ENCODE results near the gene PLIN5. TPM values are rescaled to one million over a fixed set of nuclear protein-coding genes. Genes with fewer than 3 reads are reported as not detected.

The PLIN5 gene
- total RNA-seq, 2 experiments from 2014 or later: 0.32 to 0.56 TPM

GRCh38 chr19:4523306-4524110, 11.5 kb downstream of the PLIN5 start:
- Mint-ChIP-seq H3K4me3 (no peak overlapping the region), H3K9me3 (no peaks in the 10 kb centered on the region), H3K27me3 (peaks cover 4% of the 10 kb centered on the region), H3K27ac (no peak overlapping the region), H3K4me1 (no peaks in the 10 kb centered on the region), H3K36me3 (no peaks in the 10 kb centered on the region)
- DNase-seq: no peak

- H3K4me3 Mint-ChIP-seq: no peak overlapping the region
- no peak overlapping the region for H3K27ac Mint-ChIP-seq
- no peak for DNase-seq
- H3K36me3 Mint-ChIP-seq: no peaks in the 10 kb centered on the region
- H3K27me3 Mint-ChIP-seq: peaks cover 4% of the 10 kb centered on the region
- no peaks in the 10 kb centered on the region for H3K4me1 Mint-ChIP-seq
- H3K9me3 Mint-ChIP-seq: no peaks in the 10 kb centered on the region
Observed at GRCh38 chr19:4522291-4523002, 12.6 kb downstream of the PLIN5 start.

GRCh38 chr19:4521888-4522242, 13.2 kb downstream of the PLIN5 start:
- H3K9me3 Mint-ChIP-seq: no peaks in the 10 kb centered on the region
- H3K27me3 Mint-ChIP-seq: peaks cover 4% of the 10 kb centered on the region
- no peak overlapping the region for H3K4me3 Mint-ChIP-seq
- no peak overlapping the region for H3K27ac Mint-ChIP-seq
- no peaks in the 10 kb centered on the region for H3K36me3 Mint-ChIP-seq
- no peaks in the 10 kb centered on the region for H3K4me1 Mint-ChIP-seq
- DNase-seq: no peak

- no peak overlapping the region for H3K4me3 Mint-ChIP-seq
- peaks cover 4% of the 10 kb centered on the region for H3K27me3 Mint-ChIP-seq
- no peak overlapping the region for H3K27ac Mint-ChIP-seq
- DNase-seq: no peak
- no peaks in the 10 kb centered on the region for H3K4me1 Mint-ChIP-seq
- H3K9me3 Mint-ChIP-seq: no peaks in the 10 kb centered on the region
- H3K36me3 Mint-ChIP-seq: no peaks in the 10 kb centered on the region
Observed at GRCh38 chr19:4521170-4521887, 13.7 kb downstream of the PLIN5 start.

DNA sequence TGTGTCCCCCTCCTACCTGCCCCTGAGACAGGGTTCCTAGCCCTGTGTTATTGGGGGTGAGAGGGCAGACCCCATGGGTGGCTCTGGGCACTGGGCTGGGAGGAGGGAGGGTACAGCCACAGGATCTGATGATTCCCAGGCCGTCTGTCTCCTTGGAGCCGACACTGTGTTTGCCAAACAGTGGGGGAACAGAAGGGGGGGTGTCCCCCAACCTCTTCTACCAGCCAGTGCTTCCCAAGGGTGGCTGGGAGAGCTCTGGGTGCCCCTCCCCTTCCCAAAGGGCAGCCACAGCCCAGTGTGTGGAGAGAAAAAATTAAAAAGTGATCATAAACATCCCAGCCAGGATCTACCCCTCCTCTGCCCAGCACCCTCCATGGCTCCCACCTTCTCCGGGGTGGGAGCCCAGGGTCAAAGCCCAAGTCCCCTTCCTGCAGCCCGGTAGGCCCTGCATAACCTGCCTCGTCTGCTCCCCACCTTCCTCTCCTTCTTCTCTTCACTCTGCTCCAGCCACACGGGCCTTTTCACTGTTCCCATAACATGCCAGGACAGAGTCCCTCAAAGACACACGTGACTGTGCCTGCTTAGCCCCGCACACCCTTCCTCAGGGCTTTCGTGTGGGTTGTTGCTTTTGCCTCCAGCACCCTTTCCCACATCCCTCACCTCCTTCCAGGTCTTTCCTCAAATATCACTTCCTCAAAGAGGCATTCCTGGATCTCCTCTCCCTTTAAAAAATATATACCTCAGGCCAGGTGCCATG, 15.3 kb downstream of the PLIN5 start:
- Mint-ChIP-seq H3K27ac (no peak overlapping the region), H3K4me3 (no peak overlapping the region), H3K36me3 (no peaks in the 10 kb centered on the region), H3K9me3 (no peaks in the 10 kb centered on the region), H3K27me3 (peaks cover 4% of the 10 kb centered on the region), H3K4me1 (no peaks in the 10 kb centered on the region)
- DNase-seq: no peak

DNA sequence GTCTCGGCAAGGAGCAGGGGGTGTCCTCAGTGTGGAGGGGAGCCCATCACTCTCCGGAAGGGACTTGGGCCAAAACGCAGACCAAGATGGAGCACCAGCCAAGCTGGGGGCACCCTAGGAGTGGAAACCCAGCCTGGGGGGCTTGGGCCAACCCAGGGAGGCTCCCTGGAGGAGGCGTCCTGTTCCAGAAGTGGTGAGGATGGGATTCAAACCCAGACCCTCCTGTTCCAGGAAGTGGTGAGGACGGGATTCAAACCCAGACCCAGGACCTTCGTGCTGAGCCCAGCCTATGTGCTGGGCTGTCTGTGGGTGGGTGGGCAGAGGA, 15.9 kb downstream of the PLIN5 start:
- Mint-ChIP-seq H3K9me3 (no peaks in the 10 kb centered on the region), H3K4me1 (no peaks in the 10 kb centered on the region), H3K27ac (no peak overlapping the region), H3K27me3 (peaks cover 4% of the 10 kb centered on the region), H3K36me3 (no peaks in the 10 kb centered on the region), H3K4me3 (no peak overlapping the region)
- no peak for DNase-seq

- Mint-ChIP-seq H3K4me1 (no peaks in the 10 kb centered on the region), H3K9me3 (no peaks in the 10 kb centered on the region), H3K27me3 (peaks cover 4% of the 10 kb centered on the region), H3K27ac (no peak within 1 kb of the TSS), H3K36me3 (no peaks in the 10 kb centered on the region), H3K4me3 (no peak within 1 kb of the TSS)
- no peak for DNase-seq
Observed at GRCh38 chr19:4518345-4519171, 16.5 kb downstream of the PLIN5 start, which contains the start of gene PLIN4. Gene PLIN4, minus strand, starts transcription at chr19:4518486. Its CDS starts 214 bp downstream, at chr19:4518272.

DNA sequence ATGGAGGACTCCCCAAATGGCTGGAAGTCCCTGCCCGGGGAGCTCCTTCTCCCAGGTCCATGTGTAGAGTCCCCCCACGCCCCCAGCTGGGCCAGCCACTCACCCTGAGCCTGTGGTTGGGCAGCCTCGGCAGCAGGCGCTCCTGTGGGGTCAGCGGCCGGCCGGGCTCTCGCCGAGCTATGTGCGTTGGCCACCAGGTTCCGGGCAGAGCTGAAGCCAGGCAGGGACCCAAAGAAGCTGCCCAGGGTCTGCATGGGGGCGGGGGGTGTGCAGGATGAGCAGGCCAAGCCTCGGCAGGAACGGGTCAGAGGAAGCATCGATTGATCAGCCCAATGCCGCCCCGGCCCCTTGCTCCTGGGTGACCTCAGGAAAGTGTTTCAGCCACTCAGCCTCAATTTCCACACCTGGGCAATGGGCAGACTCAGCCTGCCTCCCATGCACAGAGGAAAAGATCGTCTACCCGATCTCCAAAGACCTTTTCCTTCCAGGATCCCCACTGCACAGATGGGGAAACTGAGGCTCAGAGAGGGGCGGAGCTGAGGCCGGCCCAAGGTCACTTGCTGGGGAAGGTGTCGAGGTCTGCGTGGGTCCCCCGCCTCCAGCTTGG, 17.5 kb downstream of the PLIN5 start:
- no peaks in the 10 kb centered on the region for H3K4me1 Mint-ChIP-seq

DNA sequence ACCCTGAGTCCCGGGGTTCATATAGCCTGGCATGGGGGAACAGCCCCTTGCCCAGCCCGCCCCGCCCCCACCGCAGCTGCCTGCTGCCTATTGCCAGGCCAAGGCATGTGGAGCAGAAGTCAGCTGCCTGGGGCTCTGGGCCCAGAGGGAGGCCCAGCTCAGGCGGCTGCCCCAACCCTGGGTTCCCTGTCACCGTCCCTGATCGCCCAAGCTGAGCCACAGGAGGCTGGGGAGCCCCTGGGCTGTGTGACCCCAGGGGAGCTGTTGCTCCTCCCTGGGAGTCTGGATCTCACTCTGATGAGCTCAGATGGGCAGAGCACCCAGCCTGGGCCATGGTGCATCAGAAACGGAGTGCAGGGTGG, 18.1 kb downstream of the PLIN5 start:
- no peak for DNase-seq
- H3K4me1 Mint-ChIP-seq: no peaks in the 10 kb centered on the region
- H3K36me3 Mint-ChIP-seq: no peaks in the 10 kb centered on the region
- H3K27me3 Mint-ChIP-seq: peaks cover 4% of the 10 kb centered on the region
- H3K9me3 Mint-ChIP-seq: no peaks in the 10 kb centered on the region
- H3K27ac Mint-ChIP-seq: no peak overlapping the region
- H3K4me3 Mint-ChIP-seq: no peak overlapping the region

More for the DNA sequence above, 17.5 kb downstream of the PLIN5 start:
- Mint-ChIP-seq H3K9me3 (no peaks in the 10 kb centered on the region), H3K27ac (no peak overlapping the region), H3K36me3 (no peaks in the 10 kb centered on the region), H3K27me3 (peaks cover 4% of the 10 kb centered on the region), H3K4me3 (no peak overlapping the region)
- DNase-seq: no peak

- Mint-ChIP-seq H3K9me3 (no peaks in the 10 kb centered on the region), H3K36me3 (no peaks in the 10 kb centered on the region), H3K4me1 (no peaks in the 10 kb centered on the region), H3K4me3 (no peak overlapping the region), H3K27me3 (peaks cover 4% of the 10 kb centered on the region), H3K27ac (no peak overlapping the region)
- DNase-seq: no peak
Observed at GRCh38 chr19:4516199-4516938, 18.7 kb downstream of the PLIN5 start.

DNA sequence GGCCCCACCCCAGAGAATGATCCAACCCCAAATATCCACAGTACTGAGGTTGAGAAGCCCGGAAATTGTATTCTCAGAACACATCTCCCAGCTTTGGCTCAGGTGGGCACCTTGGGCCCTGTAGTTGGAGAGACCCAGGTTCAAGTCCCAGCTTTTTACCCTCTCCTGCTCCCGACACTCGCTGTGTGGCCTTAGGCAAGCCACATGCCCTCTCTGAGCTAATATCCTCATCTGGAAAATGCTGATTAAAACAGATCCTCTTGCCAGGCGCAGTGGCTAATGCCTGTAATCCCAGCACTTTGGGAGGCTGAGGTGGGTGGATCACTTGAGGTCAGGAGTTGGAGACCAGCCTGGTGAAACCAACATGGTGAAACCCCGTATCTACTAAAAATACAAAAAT, 19.3 kb downstream of the PLIN5 start:
- H3K27ac Mint-ChIP-seq: no peak overlapping the region
- no peaks in the 10 kb centered on the region for H3K9me3 Mint-ChIP-seq
- no peak overlapping the region for H3K4me3 Mint-ChIP-seq
- H3K27me3 Mint-ChIP-seq: peaks cover 4% of the 10 kb centered on the region
- no peak for DNase-seq
- no peaks in the 10 kb centered on the region for H3K4me1 Mint-ChIP-seq
- H3K36me3 Mint-ChIP-seq: no peaks in the 10 kb centered on the region

DNA sequence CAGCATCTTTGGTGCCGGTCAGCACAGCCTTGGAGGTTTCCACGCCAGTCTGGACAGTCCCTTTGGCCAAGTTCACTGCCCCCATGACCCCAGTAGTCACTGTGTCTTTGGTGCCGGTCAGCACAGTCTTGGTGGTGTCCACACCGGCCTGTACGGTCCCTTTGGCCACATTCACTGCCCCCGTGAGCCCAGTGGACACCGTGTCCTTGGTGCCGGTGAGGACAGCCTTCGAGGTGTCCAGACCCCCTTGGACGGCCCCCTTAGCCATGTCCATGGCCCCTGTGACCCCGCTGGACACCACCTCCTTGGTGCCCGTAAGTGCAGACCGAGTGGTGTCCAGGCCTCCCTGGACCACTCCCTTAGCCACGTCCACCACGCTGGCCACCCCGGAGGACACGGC, 21.8 kb downstream of the PLIN5 start:
- DNase-seq: no peak
- Mint-ChIP-seq H3K36me3 (no peaks in the 10 kb centered on the region), H3K9me3 (no peaks in the 10 kb centered on the region), H3K27ac (no peak overlapping the region), H3K4me3 (no peak overlapping the region), H3K27me3 (no peaks in the 10 kb centered on the region), H3K4me1 (no peaks in the 10 kb centered on the region)

DNA sequence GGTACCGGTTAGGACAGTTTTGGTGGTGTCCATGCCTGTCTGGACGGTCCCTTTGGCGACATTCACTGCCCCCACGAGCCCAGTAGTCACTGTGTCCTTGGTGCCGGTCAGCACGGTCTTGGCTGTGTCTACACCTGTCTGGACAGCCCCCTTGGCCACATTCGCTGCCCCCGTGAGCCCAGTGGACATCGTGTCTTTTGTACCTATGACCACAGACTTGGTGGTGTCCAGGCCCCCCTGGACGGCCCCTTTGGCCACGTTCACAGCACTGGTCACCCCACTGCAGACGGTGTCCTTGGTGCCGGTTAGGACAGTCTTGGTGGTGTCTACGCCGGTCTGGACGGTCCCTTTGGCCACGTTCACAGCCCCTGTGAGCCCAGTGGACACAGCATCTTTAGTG, 23.0 kb downstream of the PLIN5 start:
- no peaks in the 10 kb centered on the region for H3K9me3 Mint-ChIP-seq
- no peak for DNase-seq
- no peaks in the 10 kb centered on the region for H3K27me3 Mint-ChIP-seq
- H3K36me3 Mint-ChIP-seq: no peaks in the 10 kb centered on the region
- no peak overlapping the region for H3K4me3 Mint-ChIP-seq
- no peak overlapping the region for H3K27ac Mint-ChIP-seq
- H3K4me1 Mint-ChIP-seq: no peaks in the 10 kb centered on the region
